Ovary (tissue), 3 donors: ENCODE measurements around the gene CSTF3.

ENCODE experiments used
- CTCF ChIP-seq, 3 donors: fragments of 450-650 bp in 2 of 3; fragments of 200-600 bp in 1 of 3; IDR thresholded peaks; one replicate each; pipeline versions ENCODE4 v1.5.1 to v1.8.0; 2016 to 2022; ENCODE audit warnings: antibody characterized with exemption in 3 of 3, mild to moderate bottlenecking in 1 of 3
- POLR2A ChIP-seq: fragments of 450-650 bp; IDR thresholded peaks from one replicate; pipeline ENCODE4 v1.6.1; 2017; ENCODE audit warnings: antibody characterized with exemption, mild to moderate bottlenecking, moderate library complexity
- donor health status: DM: no; HTN: no; CAD: no.

GRCh38 chr11:33060271-33060670 lies 101.0 kb downstream of the CSTF3 start:
- TF ChIP-seq POLR2A (no peak), CTCF (IDR thresholded peaks at IDR 0.05) (no peak)
